K562 (cell line): ENCODE data around the gene SLC26A6. TPM values are rescaled to one million over a fixed set of nuclear protein-coding genes. Genes with fewer than 3 reads are reported as not detected.

Experiments used
- ARNT ChIP-seq, 2 experiments: fragments of 450-650 bp; IDR thresholded peaks; 2 replicates each; pipeline ENCODE4 v1.6.1; 2016; ENCODE audit warnings: mild to moderate bottlenecking in 1 of 2
- ATF4 ChIP-seq: fragments of 450-650 bp; formaldehyde crosslinking; IDR thresholded peaks from 2 replicates; pipeline ENCODE4 v1.4.0; 2022; ENCODE audit warnings: mild to moderate bottlenecking, moderate library complexity
- ATF6 ChIP-seq: sonication (generic); formaldehyde crosslinking; IDR thresholded peaks from 2 replicates; pipeline ENCODE4 v1.4.0; 2020; ENCODE audit warnings: mild to moderate bottlenecking, missing genetic modification reagents
- BCOR ChIP-seq: fragments of 450-650 bp; IDR thresholded peaks from 2 replicates; pipeline ENCODE4 v1.6.1; 2016
- BDP1 ChIP-seq: IDR thresholded peaks from 3 replicates; pipeline ENCODE4 v1.6.1; 2011; ENCODE audit not compliant: insufficient read length, insufficient read depth
- CC2D1A ChIP-seq: fragments of 450-650 bp; IDR thresholded peaks from 2 replicates; pipeline ENCODE4 v1.6.1; 2017; ENCODE audit warnings: mild to moderate bottlenecking
- E2F8 ChIP-seq: fragments of 450-650 bp; IDR thresholded peaks from 2 replicates; pipeline ENCODE4 v1.7.1; 2018; ENCODE audit warnings: mild to moderate bottlenecking, low read depth; ENCODE audit not compliant: partially characterized antibody
- EGR1 ChIP-seq: fragments of 450-650 bp; conservative IDR thresholded peaks from 2 replicates; pipeline ENCODE4 v1.6.1; 2017; ENCODE audit warnings: mild to moderate bottlenecking
- EZH2 ChIP-seq: IDR thresholded peaks from 2 replicates; pipeline ENCODE4 v1.6.1; 2012; ENCODE audit warnings: low read depth, mild to moderate bottlenecking, inconsistent platforms, low read length, borderline replicate concordance
- GATA2 ChIP-seq: sonication (generic); formaldehyde crosslinking; IDR thresholded peaks from 2 replicates; pipeline ENCODE4 v1.4.0; 2020; ENCODE audit warnings: mild to moderate bottlenecking, missing genetic modification reagents
- JUN ChIP-seq, 2 experiments: sonication (generic) in 1 of 2; formaldehyde crosslinking in 1 of 2; IDR thresholded peaks; 2 replicates each; pipeline versions ENCODE4 v1.6.1 to v1.8.0; 2012 to 2022; ENCODE audit warnings: borderline replicate concordance in 2 of 2, mild to moderate bottlenecking in 2 of 2, improper control_type of control experiment in 1 of 2, low read depth in 1 of 2, low read length in 1 of 2, missing genetic modification reagents in 1 of 2
- POLR2AphosphoS2 ChIP-seq: IDR thresholded peaks from 2 replicates; pipeline ENCODE4 v1.6.1; 2012; ENCODE audit warnings: low read length, improper control_type of control experiment
- PPARD ChIP-seq: fragments of 250-450 bp; sonication (Bioruptor Pico); IDR thresholded peaks from 2 replicates; pipeline ENCODE4 v1.8.0; 2022; ENCODE audit warnings: inconsistent platforms, mild to moderate bottlenecking, moderate library complexity
- ZNF121 ChIP-seq: sonication (generic); formaldehyde crosslinking; conservative IDR thresholded peaks from 2 replicates; pipeline ENCODE4 v1.8.0; 2022; ENCODE audit warnings: missing genetic modification reagents
- ZNF239 ChIP-seq: fragments of 250-450 bp; sonication (Bioruptor Pico); IDR thresholded peaks from 2 replicates; pipeline ENCODE4 v1.4.0; 2020; ENCODE audit warnings: mild to moderate bottlenecking
- ZNF644 ChIP-seq: fragments of 200-800 bp; sonication (Bioruptor generic); IDR thresholded peaks from 2 replicates; pipeline ENCODE4 v1.6.1; 2016; ENCODE audit warnings: low read depth, missing genetic modification characterization, missing compliant biosample characterization
- ZNF766 ChIP-seq: fragments of 200-800 bp; sonication (Bioruptor generic); conservative IDR thresholded peaks from 2 replicates; pipeline ENCODE4 v1.6.1; 2016; ENCODE audit warnings: missing genetic modification characterization, missing compliant biosample characterization
- polyA plus RNA-seq, 8 experiments: library from polyadenylated mRNA; depleted of rRNA in 4 of 8; stranded (reverse) in 5 of 8; unstranded in 3 of 8; fragments of >200 nt; fragmentation: Nextera tagmentation in 2 of 8; fragmentation: Illumina TruSeq in 1 of 8; extraction: Ambion mirVana in 2 of 8; extraction: Trizol in 1 of 8; gene quantifications; 2 replicates each; pipeline versions ENCODE4 v1.2.1 to v1.2.3, GENCODE V29; 2011 to 2014; ENCODE audit warnings: inconsistent platforms in 1 of 8, missing spikeins in 1 of 8
- total RNA-seq, 7 experiments: library from RNA; depleted of rRNA in 6 of 7; stranded (reverse); fragments of >200 nt in 6 of 7; fragmentation: Illumina TruSeq in 2 of 7; extraction: Trizol in 2 of 7; gene quantifications; 2 replicates each; pipeline versions ENCODE4 v1.2.1 to v1.2.3, GENCODE V29; 2011 to 2021; ENCODE audit warnings: low replicate concordance in 1 of 7
- TF ChIP-seq, protein P1 (sequence below): fragments of 450-650 bp; IDR thresholded peaks from 2 replicates; pipeline ENCODE4 v1.6.1; 2014; ENCODE audit warnings: low read depth, mild to moderate bottlenecking, moderate library complexity, borderline replicate concordance
- TF ChIP-seq, protein P2 (sequence below): sonication (generic); formaldehyde crosslinking; IDR thresholded peaks from 2 replicates; pipeline ENCODE4 v1.8.1; 2022; ENCODE audit warnings: missing genetic modification reagents

SLC26A6 gene
- total and polyA plus RNA-seq, 9 of the 15 experiments (the other 6 are each of a cell fraction or from before 2014, with no cell fraction given): 2.1 to 27.2 (median 14.8) TPM

GRCh38 chr3:48661501-48662144, 26.4 kb upstream of the SLC26A6 start (continued):
- TF ChIP-seq ATF6 (CRISPR knock-in tag) (peak; percentile 100), ZNF239 (CRISPR knock-in tag) (no peak), EZH2 (no peak), ARNT (IDR thresholded peaks at IDR 0.05) (no peak), CC2D1A (no peak), ZNF121 (CRISPR knock-in tag) (no peak; the same call in 1 of the 2 replicates), POLR2AphosphoS2 (no peak), JUN (IDR thresholded peaks at IDR 0.05; ENCODE audit: borderline replicate concordance, low read depth, low read length) (no peak), JUN (CRISPR knock-in tag; IDR thresholded peaks at IDR 0.05; ENCODE audit: borderline replicate concordance) (peak; percentile 96), ATF4 (CRISPR knock-in tag) (no peak), EGR1 (no peak), ZNF644 (tag) (peak; percentile 97), GATA2 (no peak), E2F8 (peak; percentile 64), BDP1 (no peak), PPARD (CRISPR knock-in tag) (no peak), ZNF766 (CRISPR knock-in tag) (peak; percentile 96), BCOR (no peak)
- TF ChIP-seq, protein P1, sequence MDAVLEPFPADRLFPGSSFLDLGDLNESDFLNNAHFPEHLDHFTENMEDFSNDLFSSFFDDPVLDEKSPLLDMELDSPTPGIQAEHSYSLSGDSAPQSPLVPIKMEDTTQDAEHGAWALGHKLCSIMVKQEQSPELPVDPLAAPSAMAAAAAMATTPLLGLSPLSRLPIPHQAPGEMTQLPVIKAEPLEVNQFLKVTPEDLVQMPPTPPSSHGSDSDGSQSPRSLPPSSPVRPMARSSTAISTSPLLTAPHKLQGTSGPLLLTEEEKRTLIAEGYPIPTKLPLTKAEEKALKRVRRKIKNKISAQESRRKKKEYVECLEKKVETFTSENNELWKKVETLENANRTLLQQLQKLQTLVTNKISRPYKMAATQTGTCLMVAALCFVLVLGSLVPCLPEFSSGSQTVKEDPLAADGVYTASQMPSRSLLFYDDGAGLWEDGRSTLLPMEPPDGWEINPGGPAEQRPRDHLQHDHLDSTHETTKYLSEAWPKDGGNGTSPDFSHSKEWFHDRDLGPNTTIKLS: 0 out of 2 replicates have a peak, but pooled peaks have one; percentile 46
- TF ChIP-seq, protein P2, sequence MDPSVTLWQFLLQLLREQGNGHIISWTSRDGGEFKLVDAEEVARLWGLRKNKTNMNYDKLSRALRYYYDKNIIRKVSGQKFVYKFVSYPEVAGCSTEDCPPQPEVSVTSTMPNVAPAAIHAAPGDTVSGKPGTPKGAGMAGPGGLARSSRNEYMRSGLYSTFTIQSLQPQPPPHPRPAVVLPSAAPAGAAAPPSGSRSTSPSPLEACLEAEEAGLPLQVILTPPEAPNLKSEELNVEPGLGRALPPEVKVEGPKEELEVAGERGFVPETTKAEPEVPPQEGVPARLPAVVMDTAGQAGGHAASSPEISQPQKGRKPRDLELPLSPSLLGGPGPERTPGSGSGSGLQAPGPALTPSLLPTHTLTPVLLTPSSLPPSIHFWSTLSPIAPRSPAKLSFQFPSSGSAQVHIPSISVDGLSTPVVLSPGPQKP (CRISPR knock-in tag): no peak
